Measurements from ENCODE around the gene FXYD1. TPM values are rescaled to one million over a fixed set of nuclear protein-coding genes. Genes with fewer than 3 reads are reported as not detected.

Gene FXYD1
- total RNA-seq, 1 experiment from 2014 or later: not detected

DNA sequence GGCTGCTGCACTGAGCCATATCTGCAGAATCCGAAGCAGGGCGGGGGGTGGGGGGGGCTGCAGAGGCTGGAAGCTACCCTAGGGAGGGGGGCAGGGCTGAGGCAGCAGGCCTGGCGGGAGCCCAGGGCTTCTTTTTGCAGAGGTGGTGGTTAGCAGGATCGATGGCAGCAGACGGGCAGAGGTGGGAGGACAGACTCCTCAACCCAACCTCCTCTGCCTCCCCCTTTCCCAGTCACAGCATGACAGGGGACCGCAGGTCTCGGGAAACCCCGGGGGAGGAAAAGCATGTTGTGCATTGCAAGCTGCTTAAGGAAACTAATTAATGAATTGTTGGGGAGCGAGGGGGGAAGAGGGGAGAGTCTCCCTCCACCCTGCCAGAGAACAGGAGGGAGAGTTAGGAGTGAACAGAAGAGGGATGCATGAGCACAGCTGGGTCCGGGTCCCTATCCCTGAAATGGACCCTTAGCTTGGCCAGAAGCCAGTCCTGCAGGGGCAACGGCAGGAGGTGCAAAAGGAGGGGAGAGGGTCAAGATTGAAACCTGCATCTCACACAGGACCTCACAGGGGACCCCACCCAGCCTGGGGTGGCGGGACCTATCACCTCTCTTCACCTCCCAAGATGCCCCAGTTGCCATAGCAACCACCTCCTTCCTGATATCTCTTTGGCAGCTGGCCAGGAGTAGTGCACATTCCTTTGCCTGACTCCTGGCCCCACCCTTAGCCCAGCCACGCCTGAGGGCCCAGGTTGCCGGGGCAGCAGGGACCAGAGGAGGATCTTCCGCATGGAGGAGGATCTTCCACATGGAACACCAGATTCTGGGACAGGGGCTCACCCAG lies 6.2 kb downstream of the FXYD1 start:
- Histone ChIP-seq H3K27me3 (ENCODE audit: control insufficient read depth, insufficient read depth, low read length) (peaks cover 19% of the 10 kb centered on the region), H3K36me3 (ENCODE audit: control insufficient read depth, insufficient read depth, low read length) (no peaks in the 10 kb centered on the region; the same call in none of the 2 replicates), H3K27ac (ENCODE audit: low read length) (no peak overlapping the region), H3K9me3 (ENCODE audit: control insufficient read depth, insufficient read depth, low read depth, low read length) (no peaks in the 10 kb centered on the region), H3K4me1 (ENCODE audit: control insufficient read depth, insufficient read depth, low read length) (peaks cover 13% of the 10 kb centered on the region), H3K4me3 (ENCODE audit: low read depth in 2 of 2, low read length in 2 of 2) (no peak overlapping the region)
- no peak for DNase-seq (ENCODE audit: low read depth, low spot score)
- ATAC-seq: no peak
- CTCF ChIA-PET: interaction anchor here (0.6 kb wide), 1 partner anchor 93 kb away, joined by 4 read pairs; no protein-coding TSS in a partner anchor
- in situ Hi-C loops (cut with HindIII; ENCODE audit: low pct_unique_long_range_greater_than_20kb, low sequenced_read_pairs): no loop called here
- intact Hi-C loops (cut with micrococcal nuclease; ENCODE audit: unreplicated experiment): no loop called here
- BruUV-seq (replicated peaks): no TSS peak
- no peak for TF ChIP-seq POLR2AphosphoS5 (IDR thresholded peaks at IDR 0.05; ENCODE audit: low read depth, low read length)
- TF ChIP-seq, protein P1, sequence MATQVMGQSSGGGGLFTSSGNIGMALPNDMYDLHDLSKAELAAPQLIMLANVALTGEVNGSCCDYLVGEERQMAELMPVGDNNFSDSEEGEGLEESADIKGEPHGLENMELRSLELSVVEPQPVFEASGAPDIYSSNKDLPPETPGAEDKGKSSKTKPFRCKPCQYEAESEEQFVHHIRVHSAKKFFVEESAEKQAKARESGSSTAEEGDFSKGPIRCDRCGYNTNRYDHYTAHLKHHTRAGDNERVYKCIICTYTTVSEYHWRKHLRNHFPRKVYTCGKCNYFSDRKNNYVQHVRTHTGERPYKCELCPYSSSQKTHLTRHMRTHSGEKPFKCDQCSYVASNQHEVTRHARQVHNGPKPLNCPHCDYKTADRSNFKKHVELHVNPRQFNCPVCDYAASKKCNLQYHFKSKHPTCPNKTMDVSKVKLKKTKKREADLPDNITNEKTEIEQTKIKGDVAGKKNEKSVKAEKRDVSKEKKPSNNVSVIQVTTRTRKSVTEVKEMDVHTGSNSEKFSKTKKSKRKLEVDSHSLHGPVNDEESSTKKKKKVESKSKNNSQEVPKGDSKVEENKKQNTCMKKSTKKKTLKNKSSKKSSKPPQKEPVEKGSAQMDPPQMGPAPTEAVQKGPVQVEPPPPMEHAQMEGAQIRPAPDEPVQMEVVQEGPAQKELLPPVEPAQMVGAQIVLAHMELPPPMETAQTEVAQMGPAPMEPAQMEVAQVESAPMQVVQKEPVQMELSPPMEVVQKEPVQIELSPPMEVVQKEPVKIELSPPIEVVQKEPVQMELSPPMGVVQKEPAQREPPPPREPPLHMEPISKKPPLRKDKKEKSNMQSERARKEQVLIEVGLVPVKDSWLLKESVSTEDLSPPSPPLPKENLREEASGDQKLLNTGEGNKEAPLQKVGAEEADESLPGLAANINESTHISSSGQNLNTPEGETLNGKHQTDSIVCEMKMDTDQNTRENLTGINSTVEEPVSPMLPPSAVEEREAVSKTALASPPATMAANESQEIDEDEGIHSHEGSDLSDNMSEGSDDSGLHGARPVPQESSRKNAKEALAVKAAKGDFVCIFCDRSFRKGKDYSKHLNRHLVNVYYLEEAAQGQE (IDR thresholded peaks at IDR 0.05; ENCODE audit: insufficient read depth in 1 of 2, low read depth in 2 of 2, low read length in 1 of 2): no peak
- TF ChIP-seq SIN3A (IDR thresholded peaks at IDR 0.05; ENCODE audit: borderline replicate concordance, insufficient read depth, low read depth, low read length): no peak
- TF ChIP-seq, protein P2, sequence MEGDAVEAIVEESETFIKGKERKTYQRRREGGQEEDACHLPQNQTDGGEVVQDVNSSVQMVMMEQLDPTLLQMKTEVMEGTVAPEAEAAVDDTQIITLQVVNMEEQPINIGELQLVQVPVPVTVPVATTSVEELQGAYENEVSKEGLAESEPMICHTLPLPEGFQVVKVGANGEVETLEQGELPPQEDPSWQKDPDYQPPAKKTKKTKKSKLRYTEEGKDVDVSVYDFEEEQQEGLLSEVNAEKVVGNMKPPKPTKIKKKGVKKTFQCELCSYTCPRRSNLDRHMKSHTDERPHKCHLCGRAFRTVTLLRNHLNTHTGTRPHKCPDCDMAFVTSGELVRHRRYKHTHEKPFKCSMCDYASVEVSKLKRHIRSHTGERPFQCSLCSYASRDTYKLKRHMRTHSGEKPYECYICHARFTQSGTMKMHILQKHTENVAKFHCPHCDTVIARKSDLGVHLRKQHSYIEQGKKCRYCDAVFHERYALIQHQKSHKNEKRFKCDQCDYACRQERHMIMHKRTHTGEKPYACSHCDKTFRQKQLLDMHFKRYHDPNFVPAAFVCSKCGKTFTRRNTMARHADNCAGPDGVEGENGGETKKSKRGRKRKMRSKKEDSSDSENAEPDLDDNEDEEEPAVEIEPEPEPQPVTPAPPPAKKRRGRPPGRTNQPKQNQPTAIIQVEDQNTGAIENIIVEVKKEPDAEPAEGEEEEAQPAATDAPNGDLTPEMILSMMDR (IDR thresholded peaks at IDR 0.05): no peak
- no peak for TF ChIP-seq TCF7L2 (IDR thresholded peaks at IDR 0.05; ENCODE audit: low read depth, low read length)
- POLR2A ChIA-PET: no interaction called here

DNA sequence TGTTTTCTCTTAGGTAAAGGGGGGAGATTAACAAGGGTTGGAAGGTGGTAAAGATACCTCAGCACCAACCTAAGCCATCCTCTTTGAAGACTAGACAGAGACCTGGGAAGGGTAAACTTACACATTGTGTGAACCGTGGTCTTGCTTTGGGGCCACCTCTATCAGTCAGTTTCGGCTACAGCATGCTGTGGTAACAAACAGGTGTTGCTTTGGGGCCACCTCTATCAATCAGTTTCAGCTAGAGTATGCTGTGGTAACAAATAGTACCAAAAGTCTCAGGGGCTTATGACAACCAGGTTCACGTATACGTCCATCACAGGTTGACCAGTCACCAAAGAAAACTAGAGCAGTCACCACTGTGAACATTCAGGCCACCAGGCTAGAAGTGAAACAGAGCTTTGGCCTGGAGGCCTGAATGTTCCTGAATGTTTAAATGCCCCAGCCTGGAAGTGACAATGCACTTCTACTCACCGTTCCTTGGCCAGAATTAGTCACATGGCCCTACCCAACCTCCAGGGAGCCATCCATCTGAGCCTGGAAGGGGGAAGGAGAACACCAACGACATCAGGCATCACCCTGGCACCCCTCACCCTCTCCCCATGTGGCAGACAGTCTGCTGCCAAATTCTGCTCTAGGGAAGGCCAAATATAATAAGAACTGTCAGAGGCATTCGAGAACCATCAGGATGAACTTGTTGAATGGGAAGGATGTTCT lies 8.3 kb downstream of the FXYD1 start:
- Histone ChIP-seq H3K36me3 (ENCODE audit: control insufficient read depth, insufficient read depth, low read length) (no peaks in the 10 kb centered on the region; the same call in none of the 2 replicates), H3K4me1 (ENCODE audit: control insufficient read depth, insufficient read depth, low read length) (peaks cover 7% of the 10 kb centered on the region), H3K27me3 (ENCODE audit: control insufficient read depth, insufficient read depth, low read length) (peaks cover 15% of the 10 kb centered on the region), H3K9me3 (ENCODE audit: control insufficient read depth, insufficient read depth, low read depth, low read length) (no peaks in the 10 kb centered on the region), H3K27ac (ENCODE audit: low read length) (no peak overlapping the region), H3K4me3 (ENCODE audit: low read depth in 2 of 2, low read length in 2 of 2) (no peak overlapping the region)
- in situ Hi-C loops (cut with HindIII; ENCODE audit: low pct_unique_long_range_greater_than_20kb, low sequenced_read_pairs) (no loop called here), intact Hi-C loops (cut with micrococcal nuclease; ENCODE audit: unreplicated experiment) (no loop called here)
- CTCF ChIA-PET: interaction anchor here (0.6 kb wide), 1 partner anchor 10 kb away, joined by 9 read pairs; no protein-coding TSS in a partner anchor
- no TSS peak for BruUV-seq (replicated peaks)
- no peak for ATAC-seq
- DNase-seq (ENCODE audit: low read depth, low spot score): no peak
- TF ChIP-seq, protein P1 (IDR thresholded peaks at IDR 0.05; ENCODE audit: insufficient read depth in 1 of 2, low read depth in 2 of 2, low read length in 1 of 2): no peak
- TF ChIP-seq, protein P2 (IDR thresholded peaks at IDR 0.05): no peak
- TF ChIP-seq POLR2AphosphoS5 (IDR thresholded peaks at IDR 0.05; ENCODE audit: low read depth, low read length) (no peak), SIN3A (IDR thresholded peaks at IDR 0.05; ENCODE audit: borderline replicate concordance, insufficient read depth, low read depth, low read length) (no peak), TCF7L2 (IDR thresholded peaks at IDR 0.05; ENCODE audit: low read depth, low read length) (no peak)
- POLR2A ChIA-PET: no interaction called here

Data from Panc1 (cell line).